Measurements from ENCODE around the gene MTA3. TPM values are rescaled to one million over a fixed set of nuclear protein-coding genes. Genes with fewer than 3 reads are reported as not detected.

The MTA3 gene
- total and polyA plus RNA-seq, 2 of the 8 experiments (the other 6 are each of a cell fraction or from before 2014, with no cell fraction given), result 125 to 184 TPM

DNA sequence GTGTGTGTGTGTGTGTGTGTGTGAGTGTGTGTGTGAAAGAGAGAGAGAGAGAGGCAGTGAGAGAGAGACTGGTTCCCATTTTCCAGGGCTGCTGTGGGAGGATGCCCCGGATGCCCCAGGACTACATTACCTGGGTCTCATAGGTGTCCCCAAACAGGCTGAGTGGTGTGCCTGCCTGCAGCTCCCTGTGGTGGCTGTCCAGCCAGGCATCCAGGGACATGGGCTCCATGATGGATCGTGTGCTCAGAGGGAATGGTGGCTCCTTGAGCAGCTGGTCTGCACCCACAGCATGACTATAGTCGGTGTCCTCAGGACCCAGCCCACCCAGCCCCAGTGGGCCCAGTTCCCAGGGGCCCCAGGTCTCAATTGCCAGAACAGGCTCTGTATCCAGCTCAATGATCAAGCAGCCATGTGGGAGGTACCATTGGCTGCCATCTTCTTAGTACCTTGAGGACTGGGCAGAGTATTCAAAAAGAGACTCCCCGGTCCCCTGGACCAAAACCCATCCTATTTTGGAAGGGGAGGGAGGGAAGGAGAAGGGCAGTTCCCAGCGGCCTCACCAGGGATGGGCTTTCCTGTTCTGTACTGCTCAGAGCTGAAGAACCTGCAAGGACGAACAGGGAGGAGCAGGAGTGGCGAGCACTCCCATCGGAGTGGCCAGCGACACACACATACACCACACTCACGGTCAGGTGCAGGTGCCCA lies 201.3 kb downstream of the MTA3 start (continued):
- TF ChIP-seq CHD7 (IDR thresholded peaks at IDR 0.05; ENCODE audit: insufficient replicate concordance, low read length) (no peak), KDM5A (IDR thresholded peaks at IDR 0.05; ENCODE audit: low read length) (no peak), POU5F1 (IDR thresholded peaks at IDR 0.05; ENCODE audit: low read depth, low read length) (no peak), HDAC6 (IDR thresholded peaks at IDR 0.05; ENCODE audit: low read depth, low read length) (no peak), FOSL1 (IDR thresholded peaks at IDR 0.05; ENCODE audit: insufficient read depth, low read depth, low read length) (no peak), KDM4A (IDR thresholded peaks at IDR 0.05; ENCODE audit: low read depth, low read length, severe bottlenecking) (no peak), EGR1 (IDR thresholded peaks at IDR 0.05; ENCODE audit: borderline replicate concordance, low read depth, low read length) (no peak), BCL11A (IDR thresholded peaks at IDR 0.05; ENCODE audit: low read depth in 2 of 2, low read length in 2 of 2) (no peak), CHD2 (IDR thresholded peaks at IDR 0.05; ENCODE audit: low read length) (no peak), SIRT6 (IDR thresholded peaks at IDR 0.05; ENCODE audit: low read length) (no peak)
- TF ChIP-seq, protein P1, sequence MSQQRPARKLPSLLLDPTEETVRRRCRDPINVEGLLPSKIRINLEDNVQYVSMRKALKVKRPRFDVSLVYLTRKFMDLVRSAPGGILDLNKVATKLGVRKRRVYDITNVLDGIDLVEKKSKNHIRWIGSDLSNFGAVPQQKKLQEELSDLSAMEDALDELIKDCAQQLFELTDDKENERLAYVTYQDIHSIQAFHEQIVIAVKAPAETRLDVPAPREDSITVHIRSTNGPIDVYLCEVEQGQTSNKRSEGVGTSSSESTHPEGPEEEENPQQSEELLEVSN (IDR thresholded peaks at IDR 0.05), result no peak

Measured in H1 (cell line).